Measurements from ENCODE around the gene MAP4K4. TPM values are rescaled to one million over a fixed set of nuclear protein-coding genes. Genes with fewer than 3 reads are reported as not detected.

The MAP4K4 gene
- total RNA-seq, 1 donor from 2014 or later, result 175 TPM

- no peak for TF ChIP-seq CTCF (IDR thresholded peaks at IDR 0.05; ENCODE audit: unreplicated experiment)
- Mint-ChIP-seq H3K4me3 (no peak overlapping the region), H3K27me3 (ENCODE audit: low read depth) (no peaks in the 10 kb centered on the region), H3K27ac (no peak overlapping the region), H3K4me1 (peaks cover 39% of the 10 kb centered on the region), H3K36me3 (no peaks in the 10 kb centered on the region), H3K9me3 (no peaks in the 10 kb centered on the region)
- DNase-seq (ENCODE audit: low spot score in 2 of 2, unreplicated experiment in 2 of 2), result no peak
These were observed 81.7 kb downstream of the MAP4K4 start for GRCh38 chr2:101779190-101779589.

GRCh38 chr2:101779656-101780055 is 82.1 kb downstream of the MAP4K4 start:
- no peak for TF ChIP-seq CTCF (IDR thresholded peaks at IDR 0.05; ENCODE audit: unreplicated experiment)
- Mint-ChIP-seq H3K4me3 (no peak overlapping the region), H3K9me3 (no peaks in the 10 kb centered on the region), H3K27me3 (ENCODE audit: low read depth) (no peaks in the 10 kb centered on the region), H3K36me3 (no peaks in the 10 kb centered on the region), H3K27ac (no peak overlapping the region), H3K4me1 (peaks cover 36% of the 10 kb centered on the region)
- no peak for DNase-seq (ENCODE audit: low spot score in 2 of 2, unreplicated experiment in 2 of 2)

- no peak for DNase-seq (ENCODE audit: low spot score in 2 of 2, unreplicated experiment in 2 of 2)
- no peak overlapping the region for H3K27ac Mint-ChIP-seq
- no peak overlapping the region for H3K4me3 Mint-ChIP-seq
- H3K4me1 Mint-ChIP-seq, result peaks cover 25% of the 10 kb centered on the region
- no peak for TF ChIP-seq CTCF (IDR thresholded peaks at IDR 0.05; ENCODE audit: unreplicated experiment)
- no peaks in the 10 kb centered on the region for H3K9me3 Mint-ChIP-seq
- H3K36me3 Mint-ChIP-seq, result no peaks in the 10 kb centered on the region
- H3K27me3 Mint-ChIP-seq (ENCODE audit: low read depth), result no peaks in the 10 kb centered on the region
These were observed 83.8 kb downstream of the MAP4K4 start for GRCh38 chr2:101781326-101781725.

GRCh38 chr2:101781791-101782426 is 84.4 kb downstream of the MAP4K4 start:
- TF ChIP-seq CTCF (IDR thresholded peaks at IDR 0.05; ENCODE audit: unreplicated experiment), result no peak
- no peaks in the 10 kb centered on the region for H3K9me3 Mint-ChIP-seq
- no peak for DNase-seq (ENCODE audit: low spot score in 2 of 2, unreplicated experiment in 2 of 2)
- peak overlapping the region; percentile 52 for H3K27ac Mint-ChIP-seq
- no peaks in the 10 kb centered on the region for H3K36me3 Mint-ChIP-seq
- no peaks in the 10 kb centered on the region for H3K27me3 Mint-ChIP-seq (ENCODE audit: low read depth)
- H3K4me3 Mint-ChIP-seq, result no peak overlapping the region
- peaks cover 25% of the 10 kb centered on the region for H3K4me1 Mint-ChIP-seq

GRCh38 chr2:101782427-101782792 is 84.9 kb downstream of the MAP4K4 start:
- no peak overlapping the region for H3K27ac Mint-ChIP-seq
- H3K9me3 Mint-ChIP-seq, result no peaks in the 10 kb centered on the region
- no peak for TF ChIP-seq CTCF (IDR thresholded peaks at IDR 0.05; ENCODE audit: unreplicated experiment)
- peaks cover 25% of the 10 kb centered on the region for H3K4me1 Mint-ChIP-seq
- DNase-seq (ENCODE audit: low spot score in 2 of 2, unreplicated experiment in 2 of 2), result no peak
- no peak overlapping the region for H3K4me3 Mint-ChIP-seq
- no peaks in the 10 kb centered on the region for H3K27me3 Mint-ChIP-seq (ENCODE audit: low read depth)
- no peaks in the 10 kb centered on the region for H3K36me3 Mint-ChIP-seq

- DNase-seq (ENCODE audit: low spot score in 2 of 2, unreplicated experiment in 2 of 2), result no peak
- Mint-ChIP-seq H3K4me1 (peaks cover 34% of the 10 kb centered on the region), H3K27me3 (ENCODE audit: low read depth) (no peaks in the 10 kb centered on the region)
These were observed 89.6 kb downstream of the MAP4K4 start for GRCh38 chr2:101787097-101787496.

More at GRCh38 chr2:101787097-101787496, 89.6 kb downstream of the MAP4K4 start:
- TF ChIP-seq CTCF (IDR thresholded peaks at IDR 0.05; ENCODE audit: unreplicated experiment), result no peak
- Mint-ChIP-seq H3K27ac (no peak overlapping the region), H3K36me3 (peaks cover 8% of the 10 kb centered on the region), H3K4me3 (no peak overlapping the region), H3K9me3 (no peaks in the 10 kb centered on the region)

All from mesothelial cell of epicardium (in vitro differentiated cells).